SHP77 (cell line): ENCODE data around the gene PSMD1.
"Not testable (repeated sequence)": the region's sequence is repeated elsewhere in the genome, so short reads cannot be mapped to it uniquely, and the experiment has no call there.

Source experiments
- DNase-seq, 2 experiments: peaks; one replicate each; lab custom pipeline; 2025; lab: John Stamatoyannopoulos, UW

PSMD1 gene

DNA sequence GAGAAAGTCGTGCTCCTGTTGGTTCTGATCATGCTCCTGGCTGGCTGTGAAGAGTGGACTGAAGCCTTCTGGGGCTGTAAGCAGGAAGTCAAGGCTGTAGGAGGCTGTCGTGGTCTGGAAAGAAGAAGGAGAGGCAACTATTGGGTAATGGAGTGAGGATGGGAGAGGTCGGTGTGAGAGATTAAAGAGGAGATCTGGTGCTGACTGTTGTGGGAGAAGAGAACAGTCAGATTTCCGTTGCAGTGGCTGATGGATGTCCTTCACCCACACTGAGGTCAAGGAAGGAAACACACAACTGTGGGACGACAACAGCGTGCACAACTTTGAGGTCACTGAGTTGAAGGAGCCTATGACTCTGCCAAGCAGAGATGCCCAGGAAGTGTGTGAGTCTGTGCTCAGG, 2.8 kb upstream of the PSMD1 start:
- no peak for DNase-seq

DNA sequence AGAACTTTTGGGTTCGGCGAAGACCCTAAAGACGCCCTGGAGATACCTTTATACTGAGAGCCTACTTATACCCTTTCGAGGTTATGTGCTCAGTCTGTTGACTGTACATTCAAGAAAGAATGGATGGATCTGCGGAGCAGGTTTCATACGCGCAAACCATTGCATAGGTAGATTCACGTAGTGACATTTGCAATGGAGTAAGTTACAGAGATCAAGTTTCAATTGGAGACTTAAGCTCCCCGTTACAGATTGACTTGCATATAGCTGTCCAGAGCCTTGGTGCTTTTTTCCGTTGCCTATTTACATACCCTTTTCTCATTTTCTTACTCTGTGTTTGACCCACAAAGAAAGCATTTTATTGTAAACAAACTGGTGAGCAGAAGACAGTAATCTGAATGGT, 923 bp downstream of the PSMD1 start:
- DNase-seq = no peak

DNA sequence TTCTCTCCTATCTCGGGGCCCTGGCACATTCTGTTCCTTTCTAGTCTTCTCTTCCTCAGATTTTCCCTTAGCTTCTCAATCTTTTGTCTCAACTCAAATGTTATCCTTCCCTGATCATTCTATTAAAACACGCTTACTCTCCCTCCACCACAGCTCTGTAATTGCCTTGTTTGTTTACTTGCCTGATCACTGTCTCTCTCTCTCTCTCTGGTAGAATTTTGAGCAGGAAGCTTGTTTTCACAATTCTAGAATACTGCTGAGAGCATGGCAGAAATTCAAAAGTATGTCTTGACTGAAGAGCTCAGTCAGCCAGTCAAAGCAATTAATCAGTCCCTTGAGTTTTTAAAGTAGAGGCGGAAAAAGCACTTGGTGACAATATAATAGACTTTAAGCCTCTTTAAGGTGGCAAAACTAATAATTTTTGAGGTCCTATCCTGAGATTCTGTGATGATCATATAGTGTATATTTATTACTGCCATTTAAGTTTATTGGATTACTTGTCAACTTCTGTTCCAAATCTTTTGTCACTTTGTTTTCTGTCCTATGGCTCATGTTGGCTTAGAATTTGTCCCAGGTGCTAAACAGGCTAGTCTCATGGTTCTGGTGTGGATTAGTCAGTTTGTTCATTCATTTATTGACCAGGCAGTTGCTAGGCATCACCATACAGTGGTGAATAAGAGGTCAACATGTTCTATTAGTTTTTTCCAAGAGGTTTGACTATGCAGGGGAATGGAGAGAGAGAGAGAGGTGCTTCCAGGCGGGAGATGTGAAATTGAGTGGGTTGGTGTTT, 2.3 kb downstream of the PSMD1 start:
- DNase-seq = no peak

DNA sequence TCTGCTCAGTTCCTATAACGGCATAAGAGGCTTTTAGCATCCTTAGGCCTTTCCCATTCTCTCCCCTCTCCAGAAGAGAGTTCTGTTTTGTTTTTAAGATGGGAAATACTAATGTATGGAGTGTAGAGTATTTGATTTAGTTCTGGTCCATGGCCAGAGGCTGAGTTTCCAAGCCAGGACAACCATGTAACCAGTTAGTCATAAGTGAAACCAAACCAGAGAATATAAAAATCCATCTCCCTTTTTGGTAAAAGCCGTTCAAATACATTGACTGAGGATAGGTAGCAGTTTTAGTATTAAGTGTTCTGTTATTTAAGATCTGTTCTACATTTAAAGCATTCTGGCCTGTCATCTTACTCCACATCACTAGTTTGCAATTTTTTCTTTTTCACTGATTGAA, 3.1 kb downstream of the PSMD1 start:
- DNase-seq = no peak

DNA sequence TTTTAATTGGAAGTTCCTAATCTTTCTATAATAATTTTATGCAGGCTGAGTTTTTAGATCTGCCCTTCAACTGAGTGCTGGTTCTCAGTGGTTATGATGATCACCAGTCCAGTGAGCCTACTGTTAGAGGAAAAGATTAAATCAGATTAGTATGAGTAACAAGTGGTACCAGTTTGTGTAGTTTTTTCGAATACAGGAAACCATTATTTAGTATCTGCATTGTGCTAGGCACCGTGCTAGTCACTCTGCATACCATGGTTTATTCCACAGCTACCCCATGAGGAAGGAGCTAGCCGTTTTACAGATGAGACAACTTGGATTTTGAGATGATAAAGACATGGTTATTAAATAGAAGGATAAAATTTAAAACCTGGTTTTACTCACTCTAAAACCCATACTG, 6.1 kb downstream of the PSMD1 start:
- no peak for DNase-seq

DNA sequence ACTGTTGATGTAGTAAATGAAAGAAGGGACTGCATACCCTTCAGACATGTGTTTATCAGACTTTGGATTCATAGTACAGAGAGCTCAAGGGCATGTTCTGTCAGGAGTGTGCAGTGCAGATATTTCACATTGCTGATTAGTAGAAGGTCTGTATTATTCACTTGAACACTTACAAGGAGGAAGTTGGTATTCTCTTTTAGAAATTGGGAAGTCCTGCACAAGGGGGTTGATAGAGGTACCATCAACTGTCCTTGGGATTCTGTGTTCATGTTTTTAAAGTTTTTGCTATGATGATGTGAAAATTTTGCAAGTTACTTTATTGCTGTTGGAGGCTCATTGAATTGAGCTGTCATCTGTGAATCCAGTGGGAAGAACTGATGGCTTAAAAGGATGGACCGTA, 6.7 kb downstream of the PSMD1 start:
- DNase-seq = no peak

DNA sequence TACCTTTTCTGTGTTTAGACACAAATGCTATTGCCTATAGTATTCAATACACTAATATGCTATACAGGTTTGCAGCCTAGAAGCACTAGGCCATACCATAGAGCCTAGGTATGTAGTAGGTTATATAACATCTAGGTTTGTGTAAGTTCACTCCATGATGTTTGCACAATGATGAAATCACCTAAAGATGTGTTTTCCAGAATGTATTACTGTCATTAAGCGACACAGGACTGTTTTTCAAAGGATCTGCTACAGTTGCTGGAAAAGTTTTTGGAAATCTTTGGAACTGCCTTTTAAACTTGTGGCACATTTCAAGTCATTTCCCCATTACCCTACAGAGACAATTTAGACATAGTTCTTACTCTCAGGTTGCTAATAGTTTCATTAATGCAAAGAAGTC, 9.3 kb downstream of the PSMD1 start:
- no peak for DNase-seq

DNA sequence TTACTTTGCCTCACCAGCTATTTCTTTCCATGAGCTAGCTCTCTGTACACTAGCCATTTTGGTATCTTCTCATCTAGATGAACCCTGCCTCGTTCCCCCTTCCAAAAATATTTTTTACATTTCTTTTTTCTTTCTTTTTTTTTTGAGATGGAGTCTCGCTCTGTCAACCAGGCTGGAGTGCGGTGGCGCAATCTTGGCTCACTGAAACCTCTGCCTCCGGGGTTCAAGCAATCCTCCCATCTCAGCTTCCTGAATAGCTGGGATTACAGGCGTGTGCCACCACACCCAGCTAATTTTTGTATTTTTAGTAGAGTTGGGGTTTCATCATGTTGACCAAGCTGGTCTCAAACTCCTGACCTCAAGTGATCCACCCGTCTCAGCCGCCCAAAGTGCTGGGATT, 10.9 kb downstream of the PSMD1 start:
- DNase-seq = not testable (repeated sequence)

DNA sequence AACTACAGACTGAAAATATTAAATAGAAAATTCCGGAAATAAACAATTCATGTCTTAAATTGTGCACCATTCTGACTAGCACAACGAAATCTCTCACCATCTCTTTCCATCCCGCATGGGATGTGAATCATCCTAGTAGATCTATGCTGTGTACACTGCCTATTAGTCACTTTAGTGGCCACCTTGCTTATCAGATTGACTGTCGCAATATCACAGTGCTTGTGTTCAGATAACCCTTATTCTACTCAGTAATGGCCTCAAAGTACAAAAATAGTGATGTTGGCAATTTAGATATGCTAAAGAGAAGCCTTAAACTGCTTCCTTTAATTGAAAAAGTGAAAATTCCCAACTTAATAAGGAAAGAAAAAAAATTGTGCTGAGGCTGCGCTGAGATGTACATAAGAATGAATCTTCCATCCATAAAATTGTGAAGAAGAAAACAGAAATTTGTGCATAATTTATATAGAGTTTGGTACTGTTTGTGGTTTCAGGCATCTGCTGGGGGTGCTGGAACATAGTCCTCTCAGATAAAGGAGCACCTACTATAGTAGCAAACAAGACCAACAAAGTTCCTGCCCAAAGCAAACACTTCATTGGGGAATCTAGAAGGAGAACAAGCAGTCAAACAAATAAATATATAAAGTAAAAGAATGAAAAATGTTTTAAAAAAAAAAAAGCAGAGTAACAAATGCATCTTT, 12.0 kb downstream of the PSMD1 start:
- no peak for DNase-seq

DNA sequence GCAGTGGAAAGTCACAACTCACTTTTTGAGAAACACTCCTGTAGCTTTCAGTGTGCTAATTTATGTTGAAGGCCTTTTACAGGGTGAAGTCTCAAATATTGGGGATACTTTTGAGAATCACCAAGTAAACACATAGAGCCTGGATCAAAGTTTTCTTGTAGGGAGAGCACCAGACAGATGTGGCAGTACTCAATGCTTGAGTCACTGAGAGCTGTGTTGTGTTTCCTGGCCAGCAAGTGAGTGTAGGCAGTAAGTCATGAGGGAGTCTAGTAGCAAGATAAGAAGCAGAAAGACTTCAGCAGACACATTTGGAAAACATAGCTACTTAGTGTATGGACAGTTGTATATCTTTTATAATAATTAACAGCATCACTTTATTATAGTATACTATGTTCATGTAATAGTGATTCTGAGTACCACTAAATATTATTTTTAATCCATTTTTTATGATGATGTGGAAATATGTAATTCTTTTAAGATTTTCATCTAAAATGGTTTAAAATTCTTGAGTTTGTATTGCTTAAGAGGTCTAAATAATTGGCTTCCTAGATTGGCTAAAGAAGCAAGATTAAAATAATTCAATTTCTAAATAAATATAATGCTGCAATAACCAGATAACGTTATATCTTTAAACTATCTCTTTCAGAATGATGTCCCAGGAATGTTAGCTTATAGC, 12.8 kb downstream of the PSMD1 start:
- DNase-seq = no peak

DNA sequence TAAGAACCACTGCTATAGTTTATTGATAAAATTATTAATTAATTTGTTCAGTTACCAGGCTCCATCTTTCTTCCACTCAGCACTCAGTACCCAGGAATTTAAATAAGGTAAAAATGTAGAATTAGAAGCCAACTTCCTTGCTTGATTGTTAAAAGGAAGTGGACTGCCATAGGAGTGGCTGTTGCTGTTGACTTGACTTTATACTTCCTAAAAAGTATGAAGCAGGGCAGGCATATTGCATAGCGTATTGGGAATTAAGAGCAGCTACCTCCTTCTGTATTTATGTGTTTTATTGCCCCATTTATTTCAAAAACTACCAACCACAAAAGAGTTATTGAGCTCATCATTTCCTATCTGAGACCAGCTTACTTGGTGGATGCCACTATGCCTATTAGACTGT, 27.9 kb downstream of the PSMD1 start:
- DNase-seq = no peak

DNA sequence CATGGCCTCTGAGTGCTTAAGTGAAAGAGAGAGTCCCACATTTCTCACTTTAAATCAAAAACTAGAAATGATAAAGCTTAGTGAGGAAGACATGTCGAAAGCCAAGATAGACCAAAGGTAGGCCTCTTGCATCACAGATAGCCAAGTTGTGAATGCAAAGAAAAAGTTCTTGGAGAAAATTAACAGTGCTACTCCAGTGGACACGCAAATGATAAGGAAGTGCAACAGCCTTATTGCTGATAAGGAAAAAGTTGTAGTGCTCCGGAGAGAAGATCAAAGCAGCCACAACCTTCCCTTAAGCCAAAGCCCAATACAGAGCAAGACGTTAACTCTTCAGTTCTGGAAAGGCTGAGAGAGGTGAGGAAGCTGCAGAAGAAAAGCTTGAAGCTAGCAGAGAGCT, 32.1 kb downstream of the PSMD1 start:
- DNase-seq = no peak

DNA sequence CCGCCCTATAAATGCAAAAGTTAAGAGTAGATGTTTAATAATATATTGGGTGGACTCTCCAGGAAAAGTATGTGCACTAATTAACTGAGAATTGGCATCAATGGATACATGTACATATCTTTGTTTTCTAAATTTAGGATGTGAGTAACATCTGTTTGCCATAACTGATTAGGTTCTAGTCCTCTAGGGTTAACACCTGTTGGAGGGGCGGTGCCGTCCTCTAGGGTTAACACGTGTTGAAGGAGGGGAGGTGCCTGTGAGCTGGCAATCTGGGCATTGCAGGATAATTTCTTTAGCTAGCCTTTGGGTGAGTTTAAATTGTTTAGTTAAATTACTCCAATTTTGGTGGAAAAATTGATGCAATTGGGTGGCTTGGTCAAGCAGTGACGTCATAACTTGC, 37.3 kb downstream of the PSMD1 start:
- DNase-seq = no peak

DNA sequence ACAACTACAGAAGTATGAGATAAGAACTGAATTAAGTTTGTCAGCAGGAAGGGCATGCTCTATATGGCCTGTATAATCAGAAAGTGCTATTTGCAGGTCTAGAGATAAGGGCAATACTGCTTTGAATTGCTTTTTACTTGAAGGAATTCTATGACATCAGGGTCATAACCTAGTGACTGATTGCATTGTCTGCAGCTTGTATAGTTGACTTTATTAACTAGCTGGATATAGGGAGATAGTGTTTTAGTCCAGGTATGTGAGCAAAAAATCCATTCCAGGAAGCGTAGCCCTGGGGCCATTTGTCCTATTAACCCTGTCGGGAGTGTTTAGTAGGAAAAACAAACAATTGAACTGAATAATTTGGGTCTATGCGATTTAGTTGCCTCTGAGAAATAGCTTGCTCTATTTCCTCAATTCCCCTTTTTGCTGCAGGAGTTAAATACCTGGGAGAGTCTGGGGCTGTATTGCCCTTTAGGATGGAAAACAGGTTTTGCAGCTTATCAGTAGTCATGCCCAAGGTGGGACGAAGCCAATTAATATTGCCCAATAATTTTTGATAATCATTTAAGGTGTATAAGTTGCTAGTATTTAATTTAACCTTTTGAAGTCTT, 38.2 kb downstream of the PSMD1 start:
- no peak for DNase-seq

DNA sequence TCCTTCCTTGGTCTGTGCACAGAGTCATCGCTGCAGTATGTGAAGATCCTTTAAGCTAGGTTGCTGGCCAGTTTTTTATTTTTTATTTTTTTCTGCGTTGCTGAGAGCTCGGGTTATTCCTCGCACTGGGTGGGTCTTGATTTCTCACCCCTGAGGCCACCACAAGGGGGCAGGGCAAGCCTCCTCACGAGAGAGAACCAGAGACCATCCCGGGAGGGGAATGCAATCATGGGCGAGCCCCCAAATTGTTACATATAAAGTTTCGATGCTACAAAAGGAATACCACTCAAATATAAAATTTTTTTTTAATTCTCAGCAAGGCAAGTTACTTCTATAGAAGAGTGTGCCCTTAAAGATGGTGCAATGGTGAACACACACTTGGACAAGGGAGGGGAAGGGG, 43.3 kb downstream of the PSMD1 start:
- DNase-seq = peak; percentile 14 to 29

DNA sequence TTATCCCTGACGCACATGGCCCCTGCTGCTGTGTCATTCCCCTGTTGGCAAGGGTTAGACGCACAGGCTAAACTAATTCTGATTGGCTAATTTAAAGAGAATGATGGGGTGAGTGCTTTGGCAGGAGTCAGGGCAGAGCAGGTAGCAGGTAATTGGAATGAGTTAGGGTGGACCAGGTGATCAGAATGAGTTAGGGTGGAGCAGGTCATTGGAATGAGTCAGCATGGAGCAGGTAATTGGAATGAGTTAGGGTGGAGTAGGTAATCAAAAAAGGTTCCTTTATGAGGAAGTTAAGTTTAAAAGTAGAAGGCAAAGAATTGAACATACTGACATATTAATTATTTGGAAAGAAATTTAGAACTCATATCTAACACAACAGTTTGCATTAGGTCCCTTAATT, 43.7 kb downstream of the PSMD1 start:
- not testable (repeated sequence) for DNase-seq

DNA sequence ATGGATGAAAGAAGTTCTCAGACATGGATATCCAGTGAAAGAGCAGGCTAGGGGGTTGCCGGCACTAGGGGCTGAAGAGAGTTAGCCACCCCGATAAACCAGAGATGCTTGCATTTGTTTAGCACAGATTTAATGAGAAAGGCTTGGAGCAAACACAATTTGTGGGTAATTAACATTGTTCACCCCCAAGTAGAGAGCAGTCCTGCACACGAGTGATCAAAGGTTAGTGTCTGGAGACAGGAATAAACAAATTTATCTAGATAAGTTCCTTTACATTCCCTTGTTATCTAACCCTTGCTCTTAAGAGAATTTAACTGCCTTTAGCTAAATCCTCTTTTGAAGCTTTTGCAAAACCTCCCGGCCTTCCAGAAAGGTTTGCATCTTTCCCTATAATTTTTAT, 44.3 kb downstream of the PSMD1 start:
- DNase-seq = no peak

DNA sequence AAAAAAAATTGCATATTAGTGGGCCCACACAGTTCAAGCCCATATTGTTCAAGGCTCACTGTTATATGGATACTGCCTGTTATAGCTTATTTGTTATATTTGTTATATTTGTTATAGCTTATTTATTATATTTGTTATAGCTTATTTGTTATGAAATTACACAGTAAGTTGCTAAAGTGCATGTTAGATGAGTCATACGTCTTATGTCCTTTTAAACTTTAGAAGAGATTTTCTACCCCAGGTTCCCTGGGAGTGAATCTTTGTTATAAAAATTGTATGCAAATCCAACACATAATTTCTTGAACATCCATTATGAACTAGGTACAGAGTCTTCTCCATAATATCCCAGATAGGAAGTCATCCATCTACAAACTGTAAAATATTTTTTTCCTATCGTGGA, 46.1 kb downstream of the PSMD1 start:
- no peak for DNase-seq

DNA sequence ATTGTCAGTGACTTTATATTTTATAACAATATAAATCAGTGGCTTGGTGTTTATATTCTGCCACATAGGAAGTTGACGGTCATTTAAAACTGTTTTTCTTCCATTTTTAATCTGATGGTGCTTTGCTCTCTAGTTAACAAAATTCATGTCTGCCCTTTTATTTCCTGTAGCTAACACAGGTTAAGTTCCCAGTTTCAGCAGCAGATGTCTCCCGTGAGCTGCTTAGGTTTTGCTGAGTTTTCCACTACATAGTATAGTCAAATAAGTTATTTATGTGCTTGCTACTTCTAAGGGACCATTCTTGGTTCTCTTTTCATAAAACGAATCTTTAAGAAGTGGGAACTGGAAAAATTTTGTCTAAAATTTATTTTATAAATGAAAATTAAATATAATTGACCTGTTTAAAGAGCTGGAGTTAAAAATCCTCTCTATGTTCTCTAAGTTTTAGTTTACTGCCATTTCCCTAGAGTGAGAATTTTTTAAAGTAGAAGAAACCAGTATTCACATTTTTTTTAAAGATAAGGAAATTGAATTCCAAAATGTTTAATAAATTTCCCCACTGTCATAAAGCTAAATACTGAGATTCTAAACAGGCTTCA, 47.5 kb downstream of the PSMD1 start:
- DNase-seq = peak; percentile 19 to 55

DNA sequence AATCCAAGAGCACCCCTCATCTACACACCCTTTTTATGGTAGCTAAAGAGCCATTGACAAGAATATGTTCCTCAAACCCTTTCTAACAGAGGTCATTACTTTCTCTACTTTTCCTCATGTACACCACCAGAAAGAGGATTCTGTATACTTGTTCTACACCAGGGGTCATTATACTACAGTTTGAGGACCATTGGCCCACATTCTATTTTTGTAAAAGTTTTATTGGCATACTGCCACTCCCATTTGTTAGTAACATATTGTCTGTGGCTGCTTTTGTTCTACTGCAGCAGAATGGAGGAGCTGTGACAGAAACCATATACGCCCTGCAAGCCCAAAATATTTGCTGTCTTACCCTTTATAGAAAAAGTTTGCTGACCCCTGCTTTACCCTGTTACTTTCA, 53.9 kb downstream of the PSMD1 start:
- no peak for DNase-seq

DNA sequence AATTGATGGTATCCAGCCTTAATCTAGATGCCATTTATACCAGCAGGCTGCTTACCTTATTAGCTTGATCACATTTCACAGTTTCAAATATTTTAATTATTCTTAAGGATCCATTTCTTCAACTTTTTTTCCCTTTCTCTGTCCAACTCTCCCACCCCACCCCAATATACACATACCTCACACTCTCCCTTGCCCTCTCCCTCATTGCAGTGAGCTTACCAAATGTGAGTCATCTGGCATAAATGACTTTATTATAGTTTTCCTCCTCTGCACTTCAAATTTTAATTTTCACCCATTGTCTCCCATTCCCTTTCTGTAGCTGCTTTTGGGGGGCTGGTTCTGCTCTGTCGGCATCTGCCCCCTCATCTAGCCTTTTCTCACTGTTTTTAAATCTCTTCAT, 55.3 kb downstream of the PSMD1 start:
- DNase-seq = no peak

DNA sequence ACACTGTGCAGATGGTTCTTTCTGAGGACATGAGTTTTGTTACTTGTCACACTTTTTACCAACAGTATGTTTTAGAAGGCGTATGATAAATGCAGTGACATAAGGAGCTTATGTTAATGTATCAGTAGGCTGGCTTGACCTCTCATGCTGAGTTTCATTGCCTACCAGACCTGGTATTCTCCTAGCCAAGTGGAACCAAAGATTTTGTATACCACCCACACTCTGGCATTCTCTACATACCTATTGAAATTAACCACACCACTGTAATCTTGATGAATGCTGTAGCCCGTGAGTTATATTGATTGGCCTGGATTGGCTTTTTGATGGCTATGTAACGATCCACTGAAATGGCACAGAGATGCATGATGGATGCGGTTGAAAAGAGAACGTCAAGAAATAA, 56.8 kb downstream of the PSMD1 start:
- no peak for DNase-seq
